GM12878 (cell line): Measurements from ENCODE around the gene SUPT3H.

Source experiments
- CHD4 ChIP-seq: fragments of 200-600 bp; sonication (generic); IDR thresholded peaks from 2 replicates; pipeline ENCODE4 v1.6.1; 2016; ENCODE audit warnings: mild to moderate bottlenecking
- HDGF ChIP-seq: fragments of 450-650 bp; IDR thresholded peaks from 2 replicates; pipeline ENCODE4 v1.6.1; 2016; ENCODE audit warnings: antibody characterized with exemption
- JUND ChIP-seq: IDR thresholded peaks from 2 replicates; pipeline ENCODE4 v1.6.1; 2012; ENCODE audit warnings: low read depth, mild to moderate bottlenecking, low read length, improper control_type of control experiment, moderate library complexity
- MTA2 ChIP-seq: fragments of 450-650 bp; IDR thresholded peaks from 2 replicates; pipeline ENCODE4 v1.6.1; 2016; ENCODE audit warnings: low read depth, mild to moderate bottlenecking, moderate library complexity
- POLR2A ChIP-seq: IDR thresholded peaks from 2 replicates; pipeline ENCODE4 v1.6.1; 2011; ENCODE audit warnings: low read depth, mild to moderate bottlenecking, low read length
- POLR2AphosphoS5 ChIP-seq: IDR thresholded peaks from 2 replicates; pipeline ENCODE4 v1.6.1; 2011; ENCODE audit warnings: mild to moderate bottlenecking, low read length, inconsistent platforms
- SP1 ChIP-seq: IDR thresholded peaks from one replicate; pipeline ENCODE4 v1.6.1; 2011; ENCODE audit warnings: low read depth, low read length
- TF ChIP-seq, protein P1 (sequence below): fragments of 450-650 bp; IDR thresholded peaks from 2 replicates; pipeline ENCODE4 v1.6.1; 2017; ENCODE audit warnings: mild to moderate bottlenecking
- TF ChIP-seq, protein P2 (sequence below), 3 experiments: IDR thresholded peaks in 2 of 3; conservative IDR thresholded peaks in 1 of 3; 2 replicates each; pipeline ENCODE4 v1.5.1; 2011; ENCODE audit warnings: low read depth in 3 of 3, low read length in 3 of 3, mild to moderate bottlenecking in 3 of 3, control low read depth in 2 of 3, moderate library complexity in 2 of 3, inconsistent platforms in 1 of 3, mixed read lengths in 1 of 3; ENCODE audit not compliant: control insufficient read depth in 2 of 3, insufficient read depth in 1 of 3; ENCODE audit errors: extremely low read depth in 1 of 3
- TF ChIP-seq, protein P3 (sequence below): fragments of 450-650 bp; IDR thresholded peaks from 2 replicates; pipeline ENCODE4 v1.6.1; 2014; ENCODE audit warnings: mild to moderate bottlenecking
- TF ChIP-seq, protein P4 (sequence below): IDR thresholded peaks from 2 replicates; pipeline ENCODE4 v1.6.1; 2011; ENCODE audit warnings: mild to moderate bottlenecking, low read depth, low read length, moderate library complexity; ENCODE audit not compliant: insufficient replicate concordance

GRCh38 chr6:45299096-45299581, 78.6 kb downstream of the SUPT3H start:
- TF ChIP-seq CHD4 (no peak), JUND (no peak), POLR2A (no peak), POLR2AphosphoS5 (no peak), MTA2 (no peak), HDGF (no peak), SP1 (no peak)
- TF ChIP-seq, protein P1, sequence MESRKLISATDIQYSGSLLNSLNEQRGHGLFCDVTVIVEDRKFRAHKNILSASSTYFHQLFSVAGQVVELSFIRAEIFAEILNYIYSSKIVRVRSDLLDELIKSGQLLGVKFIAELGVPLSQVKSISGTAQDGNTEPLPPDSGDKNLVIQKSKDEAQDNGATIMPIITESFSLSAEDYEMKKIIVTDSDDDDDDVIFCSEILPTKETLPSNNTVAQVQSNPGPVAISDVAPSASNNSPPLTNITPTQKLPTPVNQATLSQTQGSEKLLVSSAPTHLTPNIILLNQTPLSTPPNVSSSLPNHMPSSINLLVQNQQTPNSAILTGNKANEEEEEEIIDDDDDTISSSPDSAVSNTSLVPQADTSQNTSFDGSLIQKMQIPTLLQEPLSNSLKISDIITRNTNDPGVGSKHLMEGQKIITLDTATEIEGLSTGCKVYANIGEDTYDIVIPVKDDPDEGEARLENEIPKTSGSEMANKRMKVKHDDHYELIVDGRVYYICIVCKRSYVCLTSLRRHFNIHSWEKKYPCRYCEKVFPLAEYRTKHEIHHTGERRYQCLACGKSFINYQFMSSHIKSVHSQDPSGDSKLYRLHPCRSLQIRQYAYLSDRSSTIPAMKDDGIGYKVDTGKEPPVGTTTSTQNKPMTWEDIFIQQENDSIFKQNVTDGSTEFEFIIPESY, result no peak
- TF ChIP-seq, protein P2, sequence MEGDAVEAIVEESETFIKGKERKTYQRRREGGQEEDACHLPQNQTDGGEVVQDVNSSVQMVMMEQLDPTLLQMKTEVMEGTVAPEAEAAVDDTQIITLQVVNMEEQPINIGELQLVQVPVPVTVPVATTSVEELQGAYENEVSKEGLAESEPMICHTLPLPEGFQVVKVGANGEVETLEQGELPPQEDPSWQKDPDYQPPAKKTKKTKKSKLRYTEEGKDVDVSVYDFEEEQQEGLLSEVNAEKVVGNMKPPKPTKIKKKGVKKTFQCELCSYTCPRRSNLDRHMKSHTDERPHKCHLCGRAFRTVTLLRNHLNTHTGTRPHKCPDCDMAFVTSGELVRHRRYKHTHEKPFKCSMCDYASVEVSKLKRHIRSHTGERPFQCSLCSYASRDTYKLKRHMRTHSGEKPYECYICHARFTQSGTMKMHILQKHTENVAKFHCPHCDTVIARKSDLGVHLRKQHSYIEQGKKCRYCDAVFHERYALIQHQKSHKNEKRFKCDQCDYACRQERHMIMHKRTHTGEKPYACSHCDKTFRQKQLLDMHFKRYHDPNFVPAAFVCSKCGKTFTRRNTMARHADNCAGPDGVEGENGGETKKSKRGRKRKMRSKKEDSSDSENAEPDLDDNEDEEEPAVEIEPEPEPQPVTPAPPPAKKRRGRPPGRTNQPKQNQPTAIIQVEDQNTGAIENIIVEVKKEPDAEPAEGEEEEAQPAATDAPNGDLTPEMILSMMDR (IDR thresholded peaks at IDR 0.05 in 2 of 3, conservative IDR thresholded peaks at IDR 0.05 in 1 of 3; ENCODE audit: control insufficient read depth in 2 of 3, extremely low read depth in 1 of 3, insufficient read depth in 1 of 3, low read depth in 3 of 3, low read length in 3 of 3), result no peak
- TF ChIP-seq, protein P3, sequence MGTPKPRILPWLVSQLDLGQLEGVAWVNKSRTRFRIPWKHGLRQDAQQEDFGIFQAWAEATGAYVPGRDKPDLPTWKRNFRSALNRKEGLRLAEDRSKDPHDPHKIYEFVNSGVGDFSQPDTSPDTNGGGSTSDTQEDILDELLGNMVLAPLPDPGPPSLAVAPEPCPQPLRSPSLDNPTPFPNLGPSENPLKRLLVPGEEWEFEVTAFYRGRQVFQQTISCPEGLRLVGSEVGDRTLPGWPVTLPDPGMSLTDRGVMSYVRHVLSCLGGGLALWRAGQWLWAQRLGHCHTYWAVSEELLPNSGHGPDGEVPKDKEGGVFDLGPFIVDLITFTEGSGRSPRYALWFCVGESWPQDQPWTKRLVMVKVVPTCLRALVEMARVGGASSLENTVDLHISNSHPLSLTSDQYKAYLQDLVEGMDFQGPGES, result no peak
- TF ChIP-seq, protein P4, sequence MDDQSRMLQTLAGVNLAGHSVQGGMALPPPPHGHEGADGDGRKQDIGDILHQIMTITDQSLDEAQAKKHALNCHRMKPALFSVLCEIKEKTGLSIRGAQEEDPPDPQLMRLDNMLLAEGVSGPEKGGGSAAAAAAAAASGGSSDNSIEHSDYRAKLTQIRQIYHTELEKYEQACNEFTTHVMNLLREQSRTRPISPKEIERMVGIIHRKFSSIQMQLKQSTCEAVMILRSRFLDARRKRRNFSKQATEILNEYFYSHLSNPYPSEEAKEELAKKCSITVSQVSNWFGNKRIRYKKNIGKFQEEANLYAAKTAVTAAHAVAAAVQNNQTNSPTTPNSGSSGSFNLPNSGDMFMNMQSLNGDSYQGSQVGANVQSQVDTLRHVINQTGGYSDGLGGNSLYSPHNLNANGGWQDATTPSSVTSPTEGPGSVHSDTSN, result no peak
